ENCODE measurements around the gene CELF2. TPM values are rescaled to one million over a fixed set of nuclear protein-coding genes. Genes with fewer than 3 reads are reported as not detected.

CELF2 gene
- total RNA-seq, 4 donors from 2014 or later: 27.0 to 44.1 (median 31.3) TPM

DNA sequence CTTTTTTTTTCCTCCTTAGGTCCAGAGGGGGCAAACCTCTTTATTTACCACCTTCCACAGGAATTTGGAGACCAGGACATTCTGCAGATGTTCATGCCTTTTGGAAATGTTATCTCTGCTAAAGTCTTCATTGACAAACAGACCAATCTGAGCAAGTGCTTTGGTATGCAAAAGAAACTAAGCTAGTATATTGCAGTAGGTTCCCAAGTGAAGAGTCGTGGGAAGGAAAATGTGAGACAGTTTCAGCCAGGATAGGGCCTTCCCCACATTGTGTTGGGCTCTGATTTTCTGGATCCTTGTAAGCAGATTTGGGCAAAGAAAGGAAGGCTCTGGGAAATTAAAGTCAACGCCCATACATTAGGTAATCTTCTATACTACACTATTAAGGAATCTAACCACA, 308.1 kb downstream of the CELF2 start:
- WGBS, 2 donors (ENCODE audit: low coverage in 1 of 2): 84 to 86% methylated on average over 2 of the region's 2 CpGs
- Histone ChIP-seq H3K27ac (no peak overlapping the region), H3K27me3 (no peaks in the 10 kb centered on the region), H3K9me3 (no peaks in the 10 kb centered on the region), H3K4me1 (peaks cover 0 to 7% (median 0%) of the 10 kb centered on the region in 4 donors), H3K4me3 (no peak overlapping the region), H3K36me3 (peaks cover 0 to 30% (median 4%) of the 10 kb centered on the region in 4 donors)
- DNase-seq: no peak
- in situ Hi-C loops (cut with MboI; ENCODE audit: low pct_ligation_motif_present in 1 of 4, low pct_unique_long_range_greater_than_20kb in 1 of 4, low sequenced_read_pairs in 3 of 4): no loop called here
- intact Hi-C loops (cut with DNase I; ENCODE audit: low total_unique reads): no loop called here
- TF ChIP-seq, protein P1, sequence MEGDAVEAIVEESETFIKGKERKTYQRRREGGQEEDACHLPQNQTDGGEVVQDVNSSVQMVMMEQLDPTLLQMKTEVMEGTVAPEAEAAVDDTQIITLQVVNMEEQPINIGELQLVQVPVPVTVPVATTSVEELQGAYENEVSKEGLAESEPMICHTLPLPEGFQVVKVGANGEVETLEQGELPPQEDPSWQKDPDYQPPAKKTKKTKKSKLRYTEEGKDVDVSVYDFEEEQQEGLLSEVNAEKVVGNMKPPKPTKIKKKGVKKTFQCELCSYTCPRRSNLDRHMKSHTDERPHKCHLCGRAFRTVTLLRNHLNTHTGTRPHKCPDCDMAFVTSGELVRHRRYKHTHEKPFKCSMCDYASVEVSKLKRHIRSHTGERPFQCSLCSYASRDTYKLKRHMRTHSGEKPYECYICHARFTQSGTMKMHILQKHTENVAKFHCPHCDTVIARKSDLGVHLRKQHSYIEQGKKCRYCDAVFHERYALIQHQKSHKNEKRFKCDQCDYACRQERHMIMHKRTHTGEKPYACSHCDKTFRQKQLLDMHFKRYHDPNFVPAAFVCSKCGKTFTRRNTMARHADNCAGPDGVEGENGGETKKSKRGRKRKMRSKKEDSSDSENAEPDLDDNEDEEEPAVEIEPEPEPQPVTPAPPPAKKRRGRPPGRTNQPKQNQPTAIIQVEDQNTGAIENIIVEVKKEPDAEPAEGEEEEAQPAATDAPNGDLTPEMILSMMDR (IDR thresholded peaks at IDR 0.05): no peak
- TF ChIP-seq EP300 (IDR thresholded peaks at IDR 0.05; ENCODE audit: low read depth): no peak
- no peak for TF ChIP-seq POLR2A (IDR thresholded peaks at IDR 0.05)
- TF ChIP-seq POLR2AphosphoS5 (IDR thresholded peaks at IDR 0.05): no peak

DNA sequence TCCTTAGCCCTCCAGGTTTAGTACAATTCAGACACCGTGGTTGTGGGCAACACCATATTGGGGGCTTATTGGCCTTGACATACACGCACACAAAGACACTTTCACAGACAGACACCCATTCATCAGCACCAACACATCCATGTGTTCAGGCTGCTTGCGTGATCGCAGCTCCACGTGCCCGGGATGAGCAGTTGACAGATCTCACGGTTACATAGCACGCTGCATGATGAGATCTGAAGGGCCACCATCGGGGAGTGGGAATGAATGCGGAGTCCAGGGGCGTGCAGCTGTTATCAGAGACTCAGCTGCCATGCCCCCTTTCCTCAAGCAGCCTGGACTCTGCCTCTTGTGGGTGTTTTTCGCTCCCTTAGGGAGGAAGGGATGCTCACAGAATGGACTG, 308.6 kb downstream of the CELF2 start:
- Histone ChIP-seq H3K9me3 (no peaks in the 10 kb centered on the region), H3K4me1 (peaks cover 0 to 9% (median 0%) of the 10 kb centered on the region in 4 donors), H3K27ac (no peak overlapping the region), H3K27me3 (no peaks in the 10 kb centered on the region), H3K36me3 (peaks cover 0 to 26% (median 2%) of the 10 kb centered on the region in 4 donors), H3K4me3 (no peak overlapping the region)
- no peak for TF ChIP-seq POLR2AphosphoS5 (IDR thresholded peaks at IDR 0.05)
- TF ChIP-seq EP300 (IDR thresholded peaks at IDR 0.05; ENCODE audit: low read depth): no peak
- TF ChIP-seq, protein P1 (IDR thresholded peaks at IDR 0.05): no peak
- TF ChIP-seq POLR2A (IDR thresholded peaks at IDR 0.05): no peak
- DNase-seq: no peak
- in situ Hi-C loops (cut with MboI; ENCODE audit: low pct_ligation_motif_present in 1 of 4, low pct_unique_long_range_greater_than_20kb in 1 of 4, low sequenced_read_pairs in 3 of 4): no loop called here
- intact Hi-C loops (cut with DNase I; ENCODE audit: low total_unique reads): no loop called here
- 93 to 97% methylated on average over 3 to 12 of the region's 12 CpGs for WGBS, 2 donors (ENCODE audit: low coverage in 1 of 2)

DNA sequence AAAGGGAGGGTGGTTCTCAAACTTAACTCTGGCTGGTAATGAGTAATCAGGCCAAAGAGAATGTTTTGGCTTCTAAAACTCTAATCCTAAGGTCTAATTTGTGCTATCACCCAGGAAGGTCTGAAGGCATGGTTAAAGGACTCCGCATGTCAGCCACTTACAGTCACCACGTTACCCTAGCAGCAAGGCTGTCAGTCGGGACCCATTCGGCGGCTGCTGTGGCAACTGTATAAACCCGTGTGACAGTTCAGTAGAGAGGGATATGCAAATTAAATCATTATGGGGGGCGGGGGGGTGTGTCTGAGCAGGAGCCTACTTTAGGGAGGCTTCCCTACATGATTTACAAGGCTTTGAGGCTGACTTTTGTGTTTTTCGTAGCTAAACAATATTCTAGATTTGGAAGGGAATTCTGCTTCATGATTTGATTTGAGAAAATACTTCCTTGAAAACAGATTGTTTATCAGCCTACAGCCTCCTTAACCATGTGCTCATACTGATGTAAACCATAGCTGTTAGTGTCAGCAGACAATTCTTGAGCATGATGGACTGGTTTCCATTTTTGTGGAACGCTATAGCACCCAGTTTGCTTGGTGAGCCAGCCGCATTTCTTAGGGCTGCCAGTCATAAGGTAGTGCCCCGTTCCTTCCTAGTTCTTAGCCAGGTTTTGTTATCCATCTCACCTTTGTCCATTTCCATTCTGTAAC, 309.4 kb downstream of the CELF2 start:
- H3K36me3 ChIP-seq: peaks cover 0 to 23% (median 2%) of the 10 kb centered on the region in 4 donors
- H3K27ac ChIP-seq: no peak overlapping the region
- intact Hi-C loops (cut with DNase I; ENCODE audit: low total_unique reads): no loop called here
- H3K4me3 ChIP-seq: no peak overlapping the region
- H3K27me3 ChIP-seq: no peaks in the 10 kb centered on the region
- TF ChIP-seq EP300 (IDR thresholded peaks at IDR 0.05; ENCODE audit: low read depth) (no peak), POLR2AphosphoS5 (IDR thresholded peaks at IDR 0.05) (no peak), POLR2A (IDR thresholded peaks at IDR 0.05) (no peak)
- TF ChIP-seq, protein P1 (IDR thresholded peaks at IDR 0.05): no peak
- 83 to 100% methylated on average over 8 to 11 of the region's 11 CpGs for WGBS, 2 donors (ENCODE audit: low coverage in 1 of 2)
- DNase-seq: no peak
- no peaks in the 10 kb centered on the region for H3K9me3 ChIP-seq
- peaks cover 0 to 9% (median 0%) of the 10 kb centered on the region in 4 donors for H3K4me1 ChIP-seq
- in situ Hi-C loops (cut with MboI; ENCODE audit: low pct_ligation_motif_present in 1 of 4, low pct_unique_long_range_greater_than_20kb in 1 of 4, low sequenced_read_pairs in 3 of 4): no loop called here

DNA sequence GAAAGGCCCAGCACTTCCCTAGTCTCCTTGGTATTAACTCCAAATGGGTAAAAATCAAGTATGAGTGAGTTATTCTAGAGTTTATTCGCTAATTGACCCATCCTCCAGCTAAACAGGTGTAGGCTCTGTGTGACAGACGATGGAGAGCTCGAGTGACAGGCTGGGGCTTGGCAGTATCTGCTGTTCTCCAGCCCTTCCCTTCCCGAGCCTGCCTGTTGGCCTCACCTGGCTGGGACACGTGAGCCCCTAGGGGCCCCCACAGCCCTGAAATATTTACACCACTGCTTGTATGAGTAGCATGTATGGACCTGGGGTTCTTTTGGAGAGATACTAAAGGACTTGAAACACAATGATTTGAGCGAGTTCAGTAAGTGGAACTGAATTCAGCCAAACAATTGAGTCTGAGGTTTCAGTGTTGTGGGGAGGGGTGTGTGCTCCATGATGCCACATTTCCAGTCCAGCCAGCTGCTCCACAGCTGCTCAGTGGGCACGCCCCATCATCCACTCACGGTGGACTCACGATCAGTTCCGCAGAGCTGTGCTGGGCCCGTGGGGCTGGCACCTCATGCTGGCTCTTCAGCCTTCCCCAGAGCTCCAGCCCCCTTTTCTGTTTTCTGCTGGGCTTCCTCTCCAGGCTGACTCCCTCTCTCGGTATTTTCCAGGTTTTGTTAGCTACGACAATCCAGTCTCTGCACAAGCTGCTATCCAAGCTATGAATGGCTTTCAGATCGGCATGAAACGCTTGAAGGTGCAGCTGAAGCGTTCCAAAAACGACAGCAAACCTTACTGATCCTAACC, 310.8 kb downstream of the CELF2 start:
- no peak for DNase-seq
- no peak overlapping the region for H3K27ac ChIP-seq
- H3K9me3 ChIP-seq: no peaks in the 10 kb centered on the region
- WGBS, 2 donors (ENCODE audit: low coverage in 1 of 2): 83 to 100% methylated on average over 1 to 17 of the region's 17 CpGs
- H3K4me1 ChIP-seq: peaks cover 0 to 9% (median 0%) of the 10 kb centered on the region in 4 donors
- peaks cover 0 to 31% (median 2%) of the 10 kb centered on the region in 4 donors for H3K36me3 ChIP-seq
- no peak for TF ChIP-seq POLR2A (IDR thresholded peaks at IDR 0.05)
- no peak for TF ChIP-seq POLR2AphosphoS5 (IDR thresholded peaks at IDR 0.05)
- TF ChIP-seq, protein P1 (IDR thresholded peaks at IDR 0.05): no peak
- TF ChIP-seq EP300 (IDR thresholded peaks at IDR 0.05; ENCODE audit: low read depth): no peak
- in situ Hi-C loops (cut with MboI; ENCODE audit: low pct_ligation_motif_present in 1 of 4, low pct_unique_long_range_greater_than_20kb in 1 of 4, low sequenced_read_pairs in 3 of 4) (no loop called here), intact Hi-C loops (cut with DNase I; ENCODE audit: low total_unique reads) (no loop called here)
- no peaks in the 10 kb centered on the region for H3K27me3 ChIP-seq
- H3K4me3 ChIP-seq: no peak overlapping the region
